Neural cell (in vitro differentiated cells): ENCODE data around the gene AGBL5. TPM values are rescaled to one million over a fixed set of nuclear protein-coding genes. Genes with fewer than 3 reads are reported as not detected.

ENCODE experiments used
- H2AFZ ChIP-seq: fragments of 200-600, 300-800 bp; sonication (generic), shearing (Covaris generic); 2 replicates; pipeline ENCODE4 v1.6.0; 2014; ENCODE audit warnings: low read depth, mild to moderate bottlenecking, antibody characterized with exemption, low read length, moderate library complexity
- H3F3A ChIP-seq: fragments of 200-600 bp; shearing (Covaris generic); 2 replicates; pipeline ENCODE4 v1.6.1; 2016; ENCODE audit warnings: mild to moderate bottlenecking, moderate library complexity, mixed read lengths, antibody characterized with exemption, low read length; ENCODE audit not compliant: insufficient read depth, poor library complexity, severe bottlenecking
- H3K27ac ChIP-seq: fragments of 200-600, 300-800 bp; sonication (generic), shearing (Covaris generic); 2 replicates; pipeline ENCODE4 v1.5.1; 2014; ENCODE audit warnings: mild to moderate bottlenecking, low read length, moderate library complexity
- H3K27me3 ChIP-seq: fragments of 300-800, 200-600 bp; sonication (generic), shearing (Covaris generic); 2 replicates; pipeline ENCODE4 v1.6.0; 2014; ENCODE audit warnings: mild to moderate bottlenecking, low read depth, low read length, moderate library complexity; ENCODE audit not compliant: insufficient read depth
- H3K36me3 ChIP-seq: fragments of 300-800, 200-600 bp; sonication (generic), shearing (Covaris generic); 2 replicates; pipeline ENCODE4 v1.5.1; 2014; ENCODE audit warnings: mild to moderate bottlenecking, antibody characterized with exemption, low read length, moderate library complexity; ENCODE audit not compliant: insufficient read depth
- H3K4me2 ChIP-seq: fragments of 300-800, 200-600 bp; sonication (generic), shearing (Covaris generic); 2 replicates; pipeline ENCODE4 v1.6.0; 2014; ENCODE audit warnings: mild to moderate bottlenecking, low read length
- H3K4me3 ChIP-seq: fragments of 300-800, 200-600 bp; sonication (generic), shearing (Covaris generic); 2 replicates; pipeline ENCODE4 v1.5.1; 2014; ENCODE audit warnings: mild to moderate bottlenecking, low read length, moderate library complexity
- H3K79me2 ChIP-seq: fragments of 200-600 bp; shearing (Covaris generic); replicated peaks from 2 replicates; pipeline ENCODE4 v1.6.0; 2014; ENCODE audit warnings: mild to moderate bottlenecking, low read length, moderate library complexity; ENCODE audit not compliant: insufficient read depth
- H3K9ac ChIP-seq: fragments of 300-800, 200-600 bp; sonication (generic), shearing (Covaris generic); 2 replicates; pipeline ENCODE4 v1.6.1; 2016; ENCODE audit warnings: mild to moderate bottlenecking, low read length, mixed read lengths
- H3K9me2 ChIP-seq: fragments of 200-600 bp; shearing (Covaris generic); 2 replicates; pipeline ENCODE4 v1.6.1; 2016; ENCODE audit warnings: mild to moderate bottlenecking, low read length, mixed read lengths; ENCODE audit not compliant: insufficient read depth
- H3K9me3 ChIP-seq: fragments of 200-600, 300-800 bp; sonication (generic), shearing (Covaris generic); 2 replicates; pipeline ENCODE4 v1.6.1; 2016; ENCODE audit warnings: mild to moderate bottlenecking, mixed run types, low read length, moderate library complexity, mixed read lengths
- H4K20me1 ChIP-seq: fragments of 200-600 bp; shearing (Covaris generic); 2 replicates; pipeline ENCODE4 v1.6.1; 2016; ENCODE audit warnings: mild to moderate bottlenecking, mixed run types; ENCODE audit not compliant: insufficient read depth
- CTCF ChIP-seq: fragments of 450-650 bp; IDR thresholded peaks from 2 replicates; pipeline ENCODE4 v1.5.1; 2014; ENCODE audit warnings: antibody characterized with exemption, mild to moderate bottlenecking, moderate library complexity; ENCODE audit not compliant: poor library complexity, severe bottlenecking
- EP300 ChIP-seq: fragments of 450-650 bp; conservative IDR thresholded peaks from 2 replicates; pipeline ENCODE4 v1.6.1; 2014; ENCODE audit warnings: antibody characterized with exemption, mild to moderate bottlenecking, moderate library complexity; ENCODE audit not compliant: poor library complexity, severe bottlenecking
- EZH2 ChIP-seq: fragments of 200-600, 300-800 bp; shearing (Covaris generic), sonication (generic); IDR thresholded peaks from 2 replicates; pipeline ENCODE4 v1.6.1; 2014; ENCODE audit warnings: antibody characterized with exemption, low read length, borderline replicate concordance, mild to moderate bottlenecking; ENCODE audit not compliant: insufficient read depth, poor library complexity, severe bottlenecking
- MXI1 ChIP-seq: fragments of 450-650 bp; conservative IDR thresholded peaks from 2 replicates; pipeline ENCODE4 v1.6.1; 2014; ENCODE audit warnings: antibody characterized with exemption, mild to moderate bottlenecking; ENCODE audit not compliant: poor library complexity, severe bottlenecking
- POLR2AphosphoS5 ChIP-seq: IDR thresholded peaks from 2 replicates; pipeline ENCODE4 v1.6.1; 2012
- RAD21 ChIP-seq: fragments of 450-650 bp; conservative IDR thresholded peaks from 2 replicates; pipeline ENCODE4 v1.6.1; 2014; ENCODE audit warnings: antibody characterized with exemption, mild to moderate bottlenecking, moderate library complexity
- REST ChIP-seq: IDR thresholded peaks from 2 replicates; pipeline ENCODE4 v1.6.1; 2012; ENCODE audit warnings: borderline replicate concordance
- SMC3 ChIP-seq: fragments of 450-650 bp; conservative IDR thresholded peaks from 2 replicates; pipeline ENCODE4 v1.6.1; 2014; ENCODE audit warnings: antibody characterized with exemption, mild to moderate bottlenecking, moderate library complexity; ENCODE audit not compliant: poor library complexity
- TAF1 ChIP-seq: IDR thresholded peaks from 2 replicates; pipeline ENCODE4 v1.6.1; 2012; ENCODE audit warnings: low read depth
- polyA plus RNA-seq: library from polyadenylated mRNA; depleted of rRNA; stranded (reverse); fragments of >200 nt; gene quantifications from 2 replicates; pipeline ENCODE4 v1.2.3, GENCODE V29; 2014

Gene AGBL5
- polyA plus RNA-seq, 1 donor from 2014 or later = 34.3 TPM

GRCh38 chr2:27016801-27017325 lies 34.6 kb upstream of the AGBL5 start:
- no peak overlapping the region for H3K4me3 ChIP-seq
- H2AFZ ChIP-seq = no peak overlapping the region
- no peaks in the 10 kb centered on the region for H3F3A ChIP-seq
- no peak overlapping the region for H3K27ac ChIP-seq
- no peaks in the 10 kb centered on the region for H4K20me1 ChIP-seq
- no peaks in the 10 kb centered on the region for H3K36me3 ChIP-seq
- no peak overlapping the region for H3K4me2 ChIP-seq
- H3K79me2 ChIP-seq = no peaks in the 10 kb centered on the region
- H3K9me2 ChIP-seq = no peaks in the 10 kb centered on the region
- TF ChIP-seq REST = no peak
- TF ChIP-seq MXI1 = no peak
- TF ChIP-seq RAD21 = peak; percentile 69
- TF ChIP-seq SMC3 = peak; percentile 76
- TF ChIP-seq TAF1 = no peak
- TF ChIP-seq CTCF = peak; percentile 71
- H3K9me3 ChIP-seq = no peaks in the 10 kb centered on the region
- no peak overlapping the region for H3K9ac ChIP-seq
- H3K27me3 ChIP-seq = no peaks in the 10 kb centered on the region

- Histone ChIP-seq H3K9me3 (no peaks in the 10 kb centered on the region), H3K27me3 (no peaks in the 10 kb centered on the region), H3K9ac (no peak overlapping the region), H3K79me2 (no peaks in the 10 kb centered on the region), H2AFZ (no peak overlapping the region), H4K20me1 (no peaks in the 10 kb centered on the region), H3K4me2 (no peak overlapping the region), H3K36me3 (peaks cover 4% of the 10 kb centered on the region), H3F3A (no peaks in the 10 kb centered on the region), H3K4me3 (no peak overlapping the region), H3K9me2 (no peaks in the 10 kb centered on the region), H3K27ac (no peak overlapping the region)
- TF ChIP-seq EZH2 (no peak), REST (no peak), SMC3 (no peak), POLR2AphosphoS5 (no peak), MXI1 (no peak), TAF1 (no peak), RAD21 (no peak), EP300 (no peak)
These were observed 33.3 kb upstream of the AGBL5 start for GRCh38 chr2:27018142-27018541.
